NOMO-1 treated with dmso at 0.1 percent for 144 hours (cell line): ENCODE results near the gene PARD3.

Experiments used
- DNase-seq: peaks from one replicate; lab custom pipeline; 2025; ENCODE audit not compliant: unreplicated experiment; lab: John Stamatoyannopoulos, UW

Gene PARD3

GRCh38 chr10:34151931-34152330 is 663.2 kb downstream of the PARD3 start:
- no peak for DNase-seq

- no peak for DNase-seq
Observed at GRCh38 chr10:34151481-34151880, 663.6 kb downstream of the PARD3 start.

- peak; percentile 2 for DNase-seq
Observed at GRCh38 chr10:34150103-34150502, 665.0 kb downstream of the PARD3 start.

GRCh38 chr10:34148305-34148657 is 666.8 kb downstream of the PARD3 start:
- DNase-seq = no peak

- no peak for DNase-seq
Observed at GRCh38 chr10:34147641-34148304, 667.3 kb downstream of the PARD3 start.

- no peak for DNase-seq
Observed at GRCh38 chr10:34145715-34146114, 669.4 kb downstream of the PARD3 start.

- DNase-seq = no peak
Observed at GRCh38 chr10:34143466-34143865, 671.6 kb downstream of the PARD3 start.

GRCh38 chr10:34141032-34141680 is 673.9 kb downstream of the PARD3 start:
- DNase-seq = no peak

GRCh38 chr10:34139559-34139958 is 675.5 kb downstream of the PARD3 start:
- no peak for DNase-seq

GRCh38 chr10:34137955-34138354 is 677.1 kb downstream of the PARD3 start:
- no peak for DNase-seq

- no peak for DNase-seq
Observed at GRCh38 chr10:34137201-34137600, 677.9 kb downstream of the PARD3 start.

GRCh38 chr10:34135515-34135914 is 679.6 kb downstream of the PARD3 start:
- DNase-seq = no peak

GRCh38 chr10:34134602-34135001 is 680.5 kb downstream of the PARD3 start:
- DNase-seq = no peak

- DNase-seq = no peak
Observed at GRCh38 chr10:34133406-34133805, 681.7 kb downstream of the PARD3 start.

GRCh38 chr10:34131152-34131551 is 683.9 kb downstream of the PARD3 start:
- DNase-seq = no peak

- DNase-seq = no peak
Observed at GRCh38 chr10:34127676-34128075, 687.4 kb downstream of the PARD3 start.

- DNase-seq = no peak
Observed at GRCh38 chr10:34126371-34127151, 688.5 kb downstream of the PARD3 start.

- DNase-seq = no peak
Observed at GRCh38 chr10:34125702-34126101, 689.4 kb downstream of the PARD3 start.

- no peak for DNase-seq
Observed at GRCh38 chr10:34124522-34125035, 690.5 kb downstream of the PARD3 start.

GRCh38 chr10:34121781-34122622 is 693.1 kb downstream of the PARD3 start:
- no peak for DNase-seq

- DNase-seq = peak; percentile 24
Observed at GRCh38 chr10:34121125-34121753, 693.9 kb downstream of the PARD3 start.
